ENCODE data around the gene HAPLN1.

The HAPLN1 gene

GRCh38 chr5:83715236-83716065 lies 5.2 kb downstream of the HAPLN1 start:
- no peak for DNase-seq

- DNase-seq: no peak
These were observed 5.8 kb downstream of the HAPLN1 start for GRCh38 chr5:83714810-83715209.

- DNase-seq: no peak
These were observed 8.6 kb downstream of the HAPLN1 start for GRCh38 chr5:83711982-83712601.

- no peak for DNase-seq
These were observed 10.7 kb downstream of the HAPLN1 start for GRCh38 chr5:83709973-83710372.

- no peak for DNase-seq
These were observed 12.5 kb downstream of the HAPLN1 start for GRCh38 chr5:83708170-83708569.

- DNase-seq: no peak
These were observed 17.6 kb downstream of the HAPLN1 start for GRCh38 chr5:83703059-83703458.

GRCh38 chr5:83701886-83702285 lies 18.8 kb downstream of the HAPLN1 start:
- DNase-seq: no peak

- no peak for DNase-seq
These were observed 30.8 kb downstream of the HAPLN1 start for GRCh38 chr5:83689881-83690280.

- DNase-seq: no peak
These were observed 32.4 kb downstream of the HAPLN1 start for GRCh38 chr5:83688281-83688680.

GRCh38 chr5:83687124-83687619 lies 33.5 kb downstream of the HAPLN1 start:
- no peak for DNase-seq

GRCh38 chr5:83686251-83686650 lies 34.4 kb downstream of the HAPLN1 start:
- no peak for DNase-seq

- no peak for DNase-seq
These were observed 36.8 kb downstream of the HAPLN1 start for GRCh38 chr5:83683836-83684235.

GRCh38 chr5:83672646-83673045 lies 48.0 kb downstream of the HAPLN1 start:
- DNase-seq: no peak

GRCh38 chr5:83672158-83672557 lies 48.5 kb downstream of the HAPLN1 start:
- no peak for DNase-seq

GRCh38 chr5:83665631-83666030 lies 55.0 kb downstream of the HAPLN1 start:
- DNase-seq: no peak

- DNase-seq: no peak
These were observed 58.1 kb downstream of the HAPLN1 start for GRCh38 chr5:83662558-83662957.

- DNase-seq: no peak
These were observed 62.7 kb downstream of the HAPLN1 start for GRCh38 chr5:83657807-83658525.

GRCh38 chr5:83654427-83654994 lies 66.1 kb downstream of the HAPLN1 start:
- DNase-seq: no peak

GRCh38 chr5:83653669-83654068 lies 67.0 kb downstream of the HAPLN1 start:
- no peak for DNase-seq

GRCh38 chr5:83645936-83646335 lies 74.7 kb downstream of the HAPLN1 start:
- no peak for DNase-seq

- DNase-seq: no peak
These were observed 76.4 kb downstream of the HAPLN1 start for GRCh38 chr5:83644301-83644700.

- DNase-seq: no peak
These were observed 78.7 kb downstream of the HAPLN1 start for GRCh38 chr5:83641946-83642345.

- no peak for DNase-seq
These were observed 80.7 kb downstream of the HAPLN1 start for GRCh38 chr5:83639911-83640310.

Data from activated effector memory CD4-positive, alpha-beta T cell treated with Interleukin-2 at 50 U/mL for 16 hours (primary cell).